HTR-8/SVneo (cell line): ENCODE data around the gene FCN1.

ENCODE experiments used
- DNase-seq: peaks from one replicate; pipeline ENCODE4 v3.0.0; 2011; ENCODE audit warnings: low spot score, mixed read lengths; ENCODE audit not compliant: insufficient read length
- FAIRE-seq: peaks from 2 replicates; lab custom pipeline; 2011; peaks lifted over from hg19 to GRCh38; lab: Jason Lieb, UNC

The FCN1 gene

GRCh38 chr9:134895567-134895907 lies 22.2 kb downstream of the FCN1 start:
- FAIRE-seq (no peak), DNase-seq (no peak)

DNA sequence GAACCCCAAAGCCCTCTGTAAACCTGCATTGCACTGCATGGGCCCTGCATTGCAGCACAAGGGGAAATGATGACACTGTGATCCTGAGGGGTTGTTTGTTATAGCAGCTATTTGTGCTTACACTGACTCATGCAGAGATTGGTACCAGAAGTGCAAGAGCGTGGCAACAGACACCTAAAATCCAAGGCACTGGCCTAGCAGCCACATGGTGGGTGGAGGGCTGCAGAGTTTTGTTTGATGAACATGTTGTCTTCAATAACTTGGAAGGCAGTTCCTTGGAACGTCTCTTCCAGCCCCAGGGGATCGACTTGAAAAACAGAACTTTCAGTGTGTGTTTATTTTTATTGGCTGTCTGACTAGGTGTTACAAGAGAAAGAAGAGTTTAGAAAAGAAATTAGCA lies 22.6 kb downstream of the FCN1 start:
- FAIRE-seq (no peak), DNase-seq (no peak)

GRCh38 chr9:134894136-134894860 lies 23.4 kb downstream of the FCN1 start:
- DNase-seq (no peak), FAIRE-seq (no peak)

GRCh38 chr9:134892820-134893420 lies 24.8 kb downstream of the FCN1 start:
- no peak for FAIRE-seq
- no peak for DNase-seq

DNA sequence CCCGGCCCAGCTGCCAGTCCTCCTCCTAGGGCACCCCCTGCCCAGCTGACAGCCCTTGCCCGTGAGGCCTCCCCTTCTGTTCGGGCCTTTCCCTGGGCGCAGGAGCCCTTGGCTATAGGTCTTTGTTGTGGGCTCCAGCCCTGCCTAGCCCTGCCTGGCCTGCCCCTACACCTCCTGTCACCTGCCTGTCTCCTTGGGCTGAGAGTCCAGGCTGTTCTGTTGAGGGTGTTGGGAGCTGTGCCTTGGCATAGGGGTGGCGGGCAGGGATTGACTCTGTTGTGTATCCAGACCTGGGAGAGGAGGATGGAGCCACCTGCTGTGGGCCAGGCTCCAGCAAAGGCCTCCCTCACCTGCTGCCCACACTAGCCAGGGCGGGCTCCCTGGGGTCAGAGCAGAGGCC lies 25.5 kb downstream of the FCN1 start:
- DNase-seq, result no peak
- no peak for FAIRE-seq

DNA sequence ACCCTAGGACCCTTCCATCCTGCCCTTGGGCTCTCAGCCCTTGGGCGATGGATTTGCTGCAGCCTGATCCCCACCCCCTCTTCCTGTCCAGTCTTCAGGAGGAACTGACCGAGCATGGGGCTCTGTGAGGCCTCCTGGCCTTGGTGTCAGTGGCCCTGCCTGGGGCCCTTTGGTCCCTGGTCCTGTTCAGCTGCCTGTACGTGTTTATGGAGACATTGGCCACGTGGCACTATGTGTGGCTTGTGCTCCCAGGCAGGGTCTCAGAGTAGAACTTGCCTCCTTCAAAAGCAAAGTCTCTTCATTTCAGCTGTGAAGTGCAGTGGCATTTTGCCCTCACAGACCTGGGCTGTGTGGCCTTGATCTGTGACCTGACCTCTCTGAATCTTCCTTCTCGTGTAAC lies 26.0 kb downstream of the FCN1 start:
- no peak for DNase-seq
- FAIRE-seq, result no peak

- no peak for FAIRE-seq
- no peak for DNase-seq
Measured at GRCh38 chr9:134891053-134891452, 26.7 kb downstream of the FCN1 start.

- DNase-seq (no peak), FAIRE-seq (no peak)
Measured at GRCh38 chr9:134890155-134890495, 27.6 kb downstream of the FCN1 start.

GRCh38 chr9:134889386-134890154 lies 28.1 kb downstream of the FCN1 start:
- FAIRE-seq (no peak), DNase-seq (no peak)

DNA sequence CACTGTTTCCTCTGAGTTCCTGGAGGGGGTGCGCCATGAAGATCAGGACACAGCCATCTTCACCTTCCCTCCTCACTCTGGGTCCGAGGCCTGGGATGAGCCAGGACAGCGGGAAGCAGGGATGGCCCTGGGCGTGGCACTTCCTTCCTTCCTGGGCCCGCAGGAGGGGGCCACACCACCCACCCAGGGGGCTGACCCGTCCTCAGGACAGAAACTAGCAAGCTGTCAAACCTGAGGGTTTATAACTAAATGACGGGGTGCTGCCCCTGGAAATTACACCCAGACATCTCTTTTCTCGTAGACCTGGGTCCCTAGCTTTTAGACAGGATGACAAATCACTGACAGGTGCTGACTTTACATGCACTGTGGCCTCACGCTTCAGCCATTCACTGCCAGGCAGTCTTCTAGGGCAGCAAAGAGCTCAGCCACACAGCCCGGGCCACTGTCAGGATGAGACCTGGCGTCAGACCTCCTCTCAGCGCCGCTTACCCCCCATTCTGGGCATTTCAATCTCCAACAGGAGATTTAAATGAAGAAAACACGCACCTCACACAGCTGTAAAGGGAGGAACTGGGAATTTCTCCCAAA lies 29.0 kb downstream of the FCN1 start:
- DNase-seq, result no peak
- no peak for FAIRE-seq

DNA sequence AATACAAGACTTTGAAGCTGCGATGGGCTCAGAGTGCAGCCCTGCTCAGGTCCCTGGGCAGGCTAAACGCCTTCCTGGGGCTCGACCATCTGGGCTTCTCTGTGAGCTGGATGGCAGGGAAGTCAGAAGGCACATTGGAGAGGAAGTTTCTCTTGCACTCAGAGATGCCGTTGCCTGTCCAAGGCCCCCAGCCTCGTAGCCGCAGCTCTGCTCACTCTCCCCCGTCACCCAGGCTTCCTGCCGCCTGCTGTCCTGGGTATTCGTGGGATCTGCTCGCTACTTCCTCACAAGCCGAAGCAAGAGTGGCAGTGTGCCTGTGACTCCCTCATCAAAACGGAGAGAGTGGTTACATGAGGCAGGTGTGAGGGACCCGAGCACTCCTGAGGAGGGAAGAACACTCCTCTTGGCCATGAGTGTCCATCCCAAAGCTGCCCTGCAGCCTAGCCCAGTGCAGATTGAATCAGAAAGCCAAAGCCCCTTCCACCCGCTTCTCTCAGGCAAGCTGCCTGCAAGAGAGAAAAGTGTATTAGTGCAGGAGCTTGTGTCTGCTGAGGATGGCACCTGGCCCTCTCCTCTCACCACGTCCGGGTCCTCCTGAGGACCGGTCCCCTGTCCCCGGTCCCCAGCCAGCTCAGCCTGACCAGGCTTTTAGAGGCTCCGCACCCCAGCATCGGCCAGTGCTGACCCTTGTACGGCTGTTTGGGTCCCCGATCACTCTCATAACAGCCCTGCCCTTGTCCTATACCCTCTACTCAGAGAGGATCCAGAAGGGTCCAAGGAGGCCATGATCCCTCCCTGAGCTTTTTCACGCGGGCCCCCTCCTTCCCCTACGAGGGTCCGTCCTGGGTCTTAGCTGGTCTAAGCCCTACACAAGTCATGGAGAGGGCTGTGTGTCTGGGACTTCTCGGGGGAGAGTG lies 29.8 kb downstream of the FCN1 start:
- DNase-seq, result no peak

DNA sequence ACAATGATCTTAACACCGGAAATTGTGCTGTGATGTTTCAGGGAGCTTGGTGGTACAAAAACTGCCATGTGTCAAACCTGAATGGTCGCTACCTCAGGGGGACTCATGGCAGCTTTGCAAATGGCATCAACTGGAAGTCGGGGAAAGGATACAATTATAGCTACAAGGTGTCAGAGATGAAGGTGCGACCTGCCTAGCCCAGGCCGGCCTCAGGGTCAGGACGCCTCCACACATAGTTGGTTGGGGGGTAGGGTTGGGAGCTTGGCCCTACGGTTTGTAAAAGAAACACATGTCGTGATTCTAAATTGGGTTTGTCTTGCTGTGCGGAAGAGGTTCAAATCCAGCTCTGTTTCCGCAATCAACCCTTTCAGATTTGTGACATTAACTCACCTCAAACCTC lies 30.5 kb downstream of the FCN1 start:
- FAIRE-seq, result no peak
- DNase-seq, result no peak

More for the DNA sequence above, 29.8 kb downstream of the FCN1 start:
- FAIRE-seq, result no peak

- FAIRE-seq (no peak), DNase-seq (no peak)
Measured at GRCh38 chr9:134886413-134886913, 31.2 kb downstream of the FCN1 start.

GRCh38 chr9:134885679-134886412 lies 31.9 kb downstream of the FCN1 start:
- DNase-seq (no peak), FAIRE-seq (no peak)

DNA sequence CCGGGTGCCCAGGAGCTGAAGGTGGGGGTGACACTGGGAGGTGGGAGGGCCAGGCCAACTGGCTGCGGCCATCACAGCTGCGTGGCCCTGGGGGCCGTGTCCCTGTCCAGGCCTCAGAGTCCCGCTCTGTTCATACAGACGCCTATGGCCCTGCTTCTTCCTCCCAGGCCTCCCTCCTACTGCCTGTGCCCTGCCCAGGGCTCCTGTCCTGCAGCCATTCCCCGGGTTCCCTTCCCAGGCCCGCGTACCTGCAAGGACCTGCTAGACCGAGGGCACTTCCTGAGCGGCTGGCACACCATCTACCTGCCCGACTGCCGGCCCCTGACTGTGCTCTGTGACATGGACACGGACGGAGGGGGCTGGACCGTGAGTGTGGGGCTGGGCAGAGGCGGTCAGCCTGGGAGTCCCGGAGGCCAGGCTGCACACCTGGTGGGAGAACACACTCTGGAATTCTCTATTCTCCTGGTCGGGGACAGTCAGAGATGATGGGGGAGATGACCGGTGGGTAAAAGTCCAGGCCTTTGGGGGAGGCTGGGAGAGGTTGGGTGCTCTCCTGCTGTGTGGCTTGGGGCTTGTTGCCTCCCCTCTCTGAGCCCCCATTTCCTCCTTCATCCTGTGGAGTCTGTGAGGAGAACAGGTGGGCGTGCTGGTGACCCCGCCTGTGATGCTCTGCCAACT lies 32.6 kb downstream of the FCN1 start:
- FAIRE-seq, result no peak

GRCh38 chr9:134884492-134884891 lies 33.2 kb downstream of the FCN1 start:
- no peak for DNase-seq
- no peak for FAIRE-seq

More for the DNA sequence above, 32.6 kb downstream of the FCN1 start:
- DNase-seq, result no peak

- FAIRE-seq, result no peak
- DNase-seq, result no peak
Measured at GRCh38 chr9:134883040-134883782, 34.5 kb downstream of the FCN1 start.

DNA sequence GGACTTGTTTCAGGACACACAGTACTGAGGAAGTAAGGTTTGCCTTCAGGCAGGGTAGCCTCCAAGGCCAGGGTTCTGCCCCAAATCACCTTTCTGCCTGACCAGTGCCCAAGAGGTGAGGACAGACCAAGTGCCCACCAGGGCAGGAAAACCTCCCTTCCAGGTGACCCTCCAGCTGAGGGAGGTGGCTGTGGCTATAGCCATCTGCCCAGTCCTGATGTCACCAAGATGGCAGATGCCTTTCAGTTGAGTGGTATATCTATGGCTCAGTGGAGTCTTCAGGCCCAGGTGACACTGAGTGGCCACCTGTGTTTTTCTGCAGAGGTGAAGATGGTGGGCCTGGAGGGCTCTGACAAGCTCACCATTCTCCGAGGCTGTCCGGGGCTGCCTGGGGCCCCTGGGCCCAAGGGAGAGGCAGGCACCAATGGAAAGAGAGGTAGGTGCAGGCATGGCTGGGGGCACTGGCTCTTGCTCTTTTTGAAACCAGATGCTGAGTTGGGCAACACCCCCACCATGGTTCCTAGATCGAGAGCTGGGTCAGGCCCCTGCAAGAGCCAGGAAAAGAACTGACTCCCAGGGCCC lies 35.4 kb downstream of the FCN1 start:
- FAIRE-seq, result no peak
- no peak for DNase-seq
